Panc1 (cell line): ENCODE data around the gene POLE. TPM values are rescaled to one million over a fixed set of nuclear protein-coding genes. Genes with fewer than 3 reads are reported as not detected.

Experiments
- ATAC-seq: fragments of 200-7000 bp; cut with Tn5 transposase; 2 replicates; pipeline ENCODE4 v1.9.1; 2020; ENCODE audit warnings: mild to moderate bottlenecking, moderate library complexity
- BruUV-seq: library from RNA; stranded (reverse); fragments of 400-500 nt; replicated peaks from 2 replicates; lab custom pipeline; 2021; lab: Mats Ljungman, UMichigan
- CTCF ChIA-PET: fragments of 300-600 bp; sonication (Branson Sonifier 250); formaldehyde crosslinking; loops from one replicate; lab custom pipeline; 2022; ENCODE audit warnings: antibody characterized with exemption; lab: Charles Lee
- POLR2A ChIA-PET: fragments of 300-600 bp; sonication (Branson Sonifier 250); formaldehyde crosslinking; loops from one replicate; lab custom pipeline; 2022; ENCODE audit warnings: antibody characterized with exemption; lab: Charles Lee
- DNase-seq: peaks from one replicate; pipeline ENCODE4 v3.0.0-alpha.2; 2010; ENCODE audit warnings: low read depth, low spot score
- H3K27ac ChIP-seq: 2 replicates; pipeline ENCODE4 v1.5.1; 2011; ENCODE audit warnings: mild to moderate bottlenecking, low read length, inconsistent platforms
- H3K27me3 ChIP-seq: fragments of 200-500 bp; sonication (Bioruptor generic); 2 replicates; pipeline ENCODE4 v1.6.0; 2014; ENCODE audit warnings: low read length, inconsistent platforms; ENCODE audit not compliant: control insufficient read depth, insufficient read depth
- H3K36me3 ChIP-seq: fragments of 200-500 bp; sonication (Bioruptor generic); 2 replicates; pipeline ENCODE4 v1.5.1; 2014; ENCODE audit warnings: inconsistent platforms, mild to moderate bottlenecking, low read length, moderate library complexity; ENCODE audit not compliant: control insufficient read depth, insufficient read depth
- H3K4me1 ChIP-seq: 2 replicates; pipeline ENCODE4 v1.5.1; 2011; ENCODE audit warnings: inconsistent platforms, mild to moderate bottlenecking, low read length, moderate library complexity; ENCODE audit not compliant: control insufficient read depth, insufficient read depth
- H3K4me3 ChIP-seq, 2 experiments: 2 replicates each; pipeline ENCODE4 v1.5.1; 2011 to 2012; ENCODE audit warnings: low read depth in 2 of 2, low read length in 2 of 2, mild to moderate bottlenecking in 2 of 2, inconsistent platforms in 1 of 2, moderate library complexity in 1 of 2
- H3K9me3 ChIP-seq: fragments of 200-500 bp; sonication (Bioruptor generic); 2 replicates; pipeline ENCODE4 v1.5.1; 2014; ENCODE audit warnings: low read depth, mild to moderate bottlenecking, inconsistent platforms, low read length, moderate library complexity; ENCODE audit not compliant: control insufficient read depth, insufficient read depth
- POLR2AphosphoS5 ChIP-seq: IDR thresholded peaks from 2 replicates; pipeline ENCODE4 v1.6.1; 2012; ENCODE audit warnings: mild to moderate bottlenecking, low read depth, low read length, moderate library complexity
- SIN3A ChIP-seq: IDR thresholded peaks from 2 replicates; pipeline ENCODE4 v1.6.1; 2012; ENCODE audit warnings: low read depth, mild to moderate bottlenecking, low read length, moderate library complexity, borderline replicate concordance; ENCODE audit not compliant: insufficient read depth
- TCF7L2 ChIP-seq: IDR thresholded peaks from 2 replicates; pipeline ENCODE4 v1.6.1; 2011; ENCODE audit warnings: mild to moderate bottlenecking, low read depth, low read length, inconsistent platforms
- in situ Hi-C: cut with HindIII; loops from 2 replicates; pipeline ENCODE4 v1.10.0; 2016; ENCODE audit warnings: low sequenced_read_pairs, low pct_unique_long_range_greater_than_20kb
- intact Hi-C: fragments of 100-400 bp; cut with micrococcal nuclease; formaldehyde crosslinking; loops from one replicate; pipeline ENCODE4 v1.10.0; 2022; ENCODE audit not compliant: unreplicated experiment
- total RNA-seq: library from RNA; stranded (reverse); gene quantifications from one replicate; pipeline ENCODE4 v1.2.1, GENCODE V29; 2021; ENCODE audit not compliant: unreplicated experiment
- TF ChIP-seq, protein P1 (sequence below): fragments of 450-650 bp; IDR thresholded peaks from 2 replicates; pipeline ENCODE4 v1.5.1; 2017; ENCODE audit warnings: mild to moderate bottlenecking
- TF ChIP-seq, protein P2 (sequence below), 2 experiments: IDR thresholded peaks; 2 replicates each; pipeline ENCODE4 v1.6.1; 2011 to 2012; ENCODE audit warnings: low read depth in 2 of 2, control low read depth in 1 of 2, low read length in 1 of 2, mild to moderate bottlenecking in 1 of 2, moderate library complexity in 1 of 2; ENCODE audit not compliant: insufficient read depth in 1 of 2

POLE gene
- total RNA-seq, 1 experiment from 2014 or later, result 112 TPM

DNA sequence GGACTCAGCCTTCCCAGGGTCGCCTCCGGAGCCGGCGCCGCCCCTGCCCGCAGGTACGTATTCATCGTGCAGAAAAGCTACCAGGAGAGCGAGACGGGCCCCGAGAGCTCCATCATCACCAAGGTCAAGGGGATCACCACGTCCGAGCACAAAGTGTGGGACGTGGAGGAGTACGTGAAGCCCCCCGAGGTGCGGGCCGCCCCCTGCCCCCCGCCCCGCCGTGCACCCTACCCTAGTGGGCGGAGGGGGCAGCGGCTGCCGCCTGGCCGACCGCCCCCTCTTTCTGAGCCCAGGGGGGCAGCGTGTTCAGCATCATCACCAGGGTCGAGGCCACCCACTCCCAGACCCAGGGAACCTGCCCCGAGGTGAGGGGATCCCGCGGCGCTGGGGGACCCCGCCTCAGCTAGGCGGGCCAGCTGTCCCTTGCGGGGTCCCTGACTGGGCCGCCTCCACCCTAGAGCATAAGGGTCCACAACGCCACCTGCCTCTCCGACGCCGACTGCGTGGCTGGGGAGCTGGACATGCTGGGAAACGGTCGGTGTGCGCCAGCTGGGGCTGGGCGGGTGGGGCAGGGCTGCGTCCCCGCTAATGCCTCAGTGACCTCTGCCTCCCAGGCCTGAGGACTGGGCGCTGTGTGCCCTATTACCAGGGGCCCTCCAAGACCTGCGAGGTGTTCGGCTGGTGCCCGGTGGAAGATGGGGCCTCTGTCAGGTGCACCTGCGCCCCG is 67.6 kb downstream of the POLE start:
- no TSS peak for BruUV-seq
- Histone ChIP-seq H3K27me3 (peaks cover 6% of the 10 kb centered on the region; the same call in 1 of the 2 replicates), H3K4me3 (no peak overlapping the region), H3K27ac (no peak overlapping the region), H3K4me1 (peaks cover 10% of the 10 kb centered on the region), H3K9me3 (no peaks in the 10 kb centered on the region), H3K36me3 (no peaks in the 10 kb centered on the region)
- POLR2A ChIA-PET, result no interaction called here
- no peak for TF ChIP-seq TCF7L2
- TF ChIP-seq, protein P1, sequence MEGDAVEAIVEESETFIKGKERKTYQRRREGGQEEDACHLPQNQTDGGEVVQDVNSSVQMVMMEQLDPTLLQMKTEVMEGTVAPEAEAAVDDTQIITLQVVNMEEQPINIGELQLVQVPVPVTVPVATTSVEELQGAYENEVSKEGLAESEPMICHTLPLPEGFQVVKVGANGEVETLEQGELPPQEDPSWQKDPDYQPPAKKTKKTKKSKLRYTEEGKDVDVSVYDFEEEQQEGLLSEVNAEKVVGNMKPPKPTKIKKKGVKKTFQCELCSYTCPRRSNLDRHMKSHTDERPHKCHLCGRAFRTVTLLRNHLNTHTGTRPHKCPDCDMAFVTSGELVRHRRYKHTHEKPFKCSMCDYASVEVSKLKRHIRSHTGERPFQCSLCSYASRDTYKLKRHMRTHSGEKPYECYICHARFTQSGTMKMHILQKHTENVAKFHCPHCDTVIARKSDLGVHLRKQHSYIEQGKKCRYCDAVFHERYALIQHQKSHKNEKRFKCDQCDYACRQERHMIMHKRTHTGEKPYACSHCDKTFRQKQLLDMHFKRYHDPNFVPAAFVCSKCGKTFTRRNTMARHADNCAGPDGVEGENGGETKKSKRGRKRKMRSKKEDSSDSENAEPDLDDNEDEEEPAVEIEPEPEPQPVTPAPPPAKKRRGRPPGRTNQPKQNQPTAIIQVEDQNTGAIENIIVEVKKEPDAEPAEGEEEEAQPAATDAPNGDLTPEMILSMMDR, result no peak
- DNase-seq (no peak), ATAC-seq (peak; percentile 20)
- intact Hi-C loops, result no loop called here
- CTCF ChIA-PET, result no interaction called here
- in situ Hi-C loops, result no loop called here

DNA sequence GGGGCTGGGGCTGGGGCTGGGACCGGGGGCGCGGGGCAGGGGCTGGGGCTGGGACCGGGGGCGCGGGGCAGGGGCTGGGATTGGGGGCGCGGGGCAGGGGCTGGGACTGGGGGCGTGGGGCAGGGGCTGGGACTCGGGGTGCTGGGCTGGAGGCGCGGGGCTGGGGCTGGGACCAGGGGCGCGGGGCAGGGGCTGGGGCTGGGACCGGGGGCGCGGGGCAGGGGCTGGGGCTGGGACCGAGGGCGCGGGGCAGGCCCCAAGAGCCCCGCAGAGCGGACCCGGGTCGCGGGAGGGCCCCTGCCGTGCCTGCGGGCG is 68.1 kb downstream of the POLE start:
- Histone ChIP-seq H3K4me3 (no peak overlapping the region), H3K36me3 (no peaks in the 10 kb centered on the region), H3K27ac (no peak overlapping the region), H3K4me1 (peaks cover 10% of the 10 kb centered on the region), H3K9me3 (no peaks in the 10 kb centered on the region), H3K27me3 (peaks cover 6% of the 10 kb centered on the region; the same call in 1 of the 2 replicates)
- CTCF ChIA-PET, result no interaction called here
- POLR2A ChIA-PET, result no interaction called here
- ATAC-seq (no peak), DNase-seq (no peak)
- BruUV-seq, result no TSS peak
- no peak for TF ChIP-seq TCF7L2
- no peak for TF ChIP-seq SIN3A
- TF ChIP-seq POLR2AphosphoS5, result no peak
- TF ChIP-seq, protein P2, sequence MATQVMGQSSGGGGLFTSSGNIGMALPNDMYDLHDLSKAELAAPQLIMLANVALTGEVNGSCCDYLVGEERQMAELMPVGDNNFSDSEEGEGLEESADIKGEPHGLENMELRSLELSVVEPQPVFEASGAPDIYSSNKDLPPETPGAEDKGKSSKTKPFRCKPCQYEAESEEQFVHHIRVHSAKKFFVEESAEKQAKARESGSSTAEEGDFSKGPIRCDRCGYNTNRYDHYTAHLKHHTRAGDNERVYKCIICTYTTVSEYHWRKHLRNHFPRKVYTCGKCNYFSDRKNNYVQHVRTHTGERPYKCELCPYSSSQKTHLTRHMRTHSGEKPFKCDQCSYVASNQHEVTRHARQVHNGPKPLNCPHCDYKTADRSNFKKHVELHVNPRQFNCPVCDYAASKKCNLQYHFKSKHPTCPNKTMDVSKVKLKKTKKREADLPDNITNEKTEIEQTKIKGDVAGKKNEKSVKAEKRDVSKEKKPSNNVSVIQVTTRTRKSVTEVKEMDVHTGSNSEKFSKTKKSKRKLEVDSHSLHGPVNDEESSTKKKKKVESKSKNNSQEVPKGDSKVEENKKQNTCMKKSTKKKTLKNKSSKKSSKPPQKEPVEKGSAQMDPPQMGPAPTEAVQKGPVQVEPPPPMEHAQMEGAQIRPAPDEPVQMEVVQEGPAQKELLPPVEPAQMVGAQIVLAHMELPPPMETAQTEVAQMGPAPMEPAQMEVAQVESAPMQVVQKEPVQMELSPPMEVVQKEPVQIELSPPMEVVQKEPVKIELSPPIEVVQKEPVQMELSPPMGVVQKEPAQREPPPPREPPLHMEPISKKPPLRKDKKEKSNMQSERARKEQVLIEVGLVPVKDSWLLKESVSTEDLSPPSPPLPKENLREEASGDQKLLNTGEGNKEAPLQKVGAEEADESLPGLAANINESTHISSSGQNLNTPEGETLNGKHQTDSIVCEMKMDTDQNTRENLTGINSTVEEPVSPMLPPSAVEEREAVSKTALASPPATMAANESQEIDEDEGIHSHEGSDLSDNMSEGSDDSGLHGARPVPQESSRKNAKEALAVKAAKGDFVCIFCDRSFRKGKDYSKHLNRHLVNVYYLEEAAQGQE (IDR thresholded peaks at IDR 0.05; ENCODE audit: insufficient read depth in 1 of 2, low read depth in 2 of 2, low read length in 1 of 2), result no peak
- TF ChIP-seq, protein P1, result no peak
- intact Hi-C loops, result no loop called here
- in situ Hi-C loops, result no loop called here
